ENCODE results near the gene NPIPB6. TPM values are rescaled to one million over a fixed set of nuclear protein-coding genes. Genes with fewer than 3 reads are reported as not detected.

The NPIPB6 gene
- total RNA-seq, 1 experiment from 2014 or later, result 2.6 TPM

DNA sequence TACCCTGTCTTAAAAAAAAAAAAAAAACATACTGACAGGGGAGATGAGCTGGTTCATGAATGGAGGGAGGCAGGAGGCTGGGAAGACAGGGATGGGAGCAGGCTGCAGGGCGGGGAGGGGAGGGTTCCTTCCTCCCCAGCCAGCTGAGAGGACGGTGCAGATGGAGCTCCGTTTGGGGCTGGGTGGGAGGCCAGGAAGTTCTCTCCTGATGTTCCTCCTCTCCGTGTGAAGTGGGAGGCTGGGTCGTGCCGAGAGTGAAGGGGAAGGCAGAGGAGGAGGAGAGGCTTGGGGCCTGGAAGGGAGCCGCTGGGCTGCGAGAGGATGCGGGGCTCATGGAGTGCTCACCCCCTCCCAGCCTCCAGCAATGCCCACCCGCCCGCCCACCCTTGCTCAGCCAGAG, 49.7 kb downstream of the NPIPB6 start:
- Histone ChIP-seq H3K9me3 (ENCODE audit: low read depth, low read length, poor library complexity, severe bottlenecking) (no peaks in the 10 kb centered on the region), H3K4me1 (ENCODE audit: insufficient read depth, low read length, poor library complexity, severe bottlenecking) (peaks cover 14% of the 10 kb centered on the region), H3K36me3 (ENCODE audit: insufficient read depth, low read length, poor library complexity, severe bottlenecking) (no peaks in the 10 kb centered on the region), H3K27me3 (replicated peaks; ENCODE audit: insufficient read depth, low read depth, low read length, poor library complexity) (no peaks in the 10 kb centered on the region), H3K27ac (ENCODE audit: low read depth, low read length, poor library complexity, severe bottlenecking) (no peak overlapping the region), H3K4me3 (ENCODE audit: low read depth, low read length, poor library complexity, severe bottlenecking) (no peak overlapping the region)
- BruUV-seq (replicated peaks), result no TSS peak
- DNase-seq (ENCODE audit: low spot score), result no peak
- no peak for TF ChIP-seq CTCF (conservative IDR thresholded peaks at IDR 0.05; ENCODE audit: low read depth, low read length)
- TF ChIP-seq EZH2 (IDR thresholded peaks at IDR 0.05; ENCODE audit: borderline replicate concordance, low read depth, low read length, poor library complexity, severe bottlenecking), result no peak
- intact Hi-C loops (cut with micrococcal nuclease; ENCODE audit: unreplicated experiment), result no loop called here
- POLR2A ChIA-PET (ENCODE audit: low non-redundant PET), result no interaction called here
- CTCF ChIA-PET, result interaction anchor here (0.7 kb wide), 1 partner anchor 18 kb away, joined by 7 read pairs; no protein-coding TSS in a partner anchor

GRCh38 chr16:28312327-28312726, 51.0 kb downstream of the NPIPB6 start:
- H3K4me3 ChIP-seq (ENCODE audit: low read depth, low read length, poor library complexity, severe bottlenecking), result no peak overlapping the region
- ChIA-PET CTCF (interaction anchor here (0.6 kb wide), 1 partner anchor 9 kb away, joined by 3 read pairs; no protein-coding TSS in a partner anchor), POLR2A (ENCODE audit: low non-redundant PET) (no interaction called here)
- TF ChIP-seq EZH2 (IDR thresholded peaks at IDR 0.05; ENCODE audit: borderline replicate concordance, low read depth, low read length, poor library complexity, severe bottlenecking), result no peak
- no peak for TF ChIP-seq CTCF (conservative IDR thresholded peaks at IDR 0.05; ENCODE audit: low read depth, low read length)
- no peak overlapping the region for H3K27ac ChIP-seq (ENCODE audit: low read depth, low read length, poor library complexity, severe bottlenecking)
- no peaks in the 10 kb centered on the region for H3K27me3 ChIP-seq (replicated peaks; ENCODE audit: insufficient read depth, low read depth, low read length, poor library complexity)
- intact Hi-C loops (cut with micrococcal nuclease; ENCODE audit: unreplicated experiment), result no loop called here
- no TSS peak for BruUV-seq (replicated peaks)
- H3K36me3 ChIP-seq (ENCODE audit: insufficient read depth, low read length, poor library complexity, severe bottlenecking), result no peaks in the 10 kb centered on the region
- no peaks in the 10 kb centered on the region for H3K9me3 ChIP-seq (ENCODE audit: low read depth, low read length, poor library complexity, severe bottlenecking)
- peaks cover 14% of the 10 kb centered on the region for H3K4me1 ChIP-seq (ENCODE audit: insufficient read depth, low read length, poor library complexity, severe bottlenecking)
- no peak for DNase-seq (ENCODE audit: low spot score)

DNA sequence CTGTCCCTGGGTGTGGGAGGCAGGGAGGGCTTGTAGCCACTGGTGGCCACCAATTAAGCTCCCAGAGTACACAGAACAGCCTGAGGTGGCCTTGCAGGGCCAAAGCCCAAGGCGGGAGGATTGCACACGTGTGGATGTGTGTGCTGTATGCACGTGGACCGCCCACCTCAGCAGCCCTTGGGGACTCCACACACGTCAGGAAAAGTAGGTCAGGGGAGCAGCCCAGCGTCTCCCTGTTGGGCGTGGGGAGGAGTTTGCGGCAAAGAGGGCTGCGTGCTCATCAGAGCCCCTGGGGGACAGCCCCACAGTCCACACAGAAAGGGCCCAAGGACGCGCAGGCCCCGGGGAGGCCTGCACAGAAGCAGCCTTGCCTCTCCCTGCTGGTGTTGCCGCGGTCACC, 51.4 kb downstream of the NPIPB6 start:
- Histone ChIP-seq H3K4me3 (ENCODE audit: low read depth, low read length, poor library complexity, severe bottlenecking) (no peak overlapping the region), H3K27me3 (replicated peaks; ENCODE audit: insufficient read depth, low read depth, low read length, poor library complexity) (no peaks in the 10 kb centered on the region), H3K27ac (ENCODE audit: low read depth, low read length, poor library complexity, severe bottlenecking) (no peak overlapping the region), H3K36me3 (ENCODE audit: insufficient read depth, low read length, poor library complexity, severe bottlenecking) (no peaks in the 10 kb centered on the region), H3K4me1 (ENCODE audit: insufficient read depth, low read length, poor library complexity, severe bottlenecking) (peaks cover 14% of the 10 kb centered on the region), H3K9me3 (ENCODE audit: low read depth, low read length, poor library complexity, severe bottlenecking) (no peaks in the 10 kb centered on the region)
- BruUV-seq (replicated peaks), result no TSS peak
- no peak for TF ChIP-seq CTCF (conservative IDR thresholded peaks at IDR 0.05; ENCODE audit: low read depth, low read length)
- no peak for TF ChIP-seq EZH2 (IDR thresholded peaks at IDR 0.05; ENCODE audit: borderline replicate concordance, low read depth, low read length, poor library complexity, severe bottlenecking)
- CTCF ChIA-PET, result interaction anchor here (0.5 to 0.6 kb wide), 2 partner anchors 10 to 13 kb away, joined by 3 read pairs; no protein-coding TSS in a partner anchor
- DNase-seq (ENCODE audit: low spot score), result no peak
- intact Hi-C loops (cut with micrococcal nuclease; ENCODE audit: unreplicated experiment), result no loop called here
- POLR2A ChIA-PET (ENCODE audit: low non-redundant PET), result no interaction called here
